Smooth muscle cell (in vitro differentiated cells): ENCODE measurements around the gene ATP6AP1. TPM values are rescaled to one million over a fixed set of nuclear protein-coding genes. Genes with fewer than 3 reads are reported as not detected.
A peak's percentile ranks its signal among the peaks of the same experiment; 100 is the strongest.

ENCODE experiments used
- DNase-seq: peaks from one replicate; lab custom pipeline; 2025; ENCODE audit not compliant: unreplicated experiment; lab: John Stamatoyannopoulos, UW
- H2AFZ ChIP-seq: fragments of 200-600 bp; sonication (generic); 2 replicates; pipeline ENCODE4 v1.6.0; 2016; ENCODE audit warnings: antibody characterized with exemption, low read depth, mild to moderate bottlenecking
- H3F3A ChIP-seq: fragments of 200-600 bp; sonication (generic); 2 replicates; pipeline ENCODE4 v1.6.0; 2017; ENCODE audit warnings: antibody characterized with exemption, low read depth
- H3K27ac ChIP-seq: fragments of 200-600 bp; sonication (generic); 2 replicates; pipeline ENCODE4 v1.5.1; 2016; ENCODE audit warnings: low read depth, mild to moderate bottlenecking
- H3K27me3 ChIP-seq: fragments of 200-600 bp; sonication (generic); 2 replicates; pipeline ENCODE4 v1.6.1; 2016; ENCODE audit warnings: low read depth, mild to moderate bottlenecking
- H3K36me3 ChIP-seq: fragments of 200-600 bp; sonication (generic); 2 replicates; pipeline ENCODE4 v1.5.1; 2016; ENCODE audit warnings: low read depth
- H3K4me1 ChIP-seq: fragments of 200-600 bp; sonication (generic); 2 replicates; pipeline ENCODE4 v1.5.1; 2016; ENCODE audit warnings: low read depth
- H3K4me2 ChIP-seq: fragments of 200-600 bp; sonication (generic); 2 replicates; pipeline ENCODE4 v1.6.0; 2016; ENCODE audit warnings: mild to moderate bottlenecking
- H3K4me3 ChIP-seq: fragments of 200-600 bp; sonication (generic); 2 replicates; pipeline ENCODE4 v1.5.1; 2016; ENCODE audit warnings: mild to moderate bottlenecking
- H3K79me2 ChIP-seq: fragments of 200-600 bp; sonication (generic); 2 replicates; pipeline ENCODE4 v1.6.0; 2016; ENCODE audit warnings: low read depth, mild to moderate bottlenecking
- H3K9ac ChIP-seq: fragments of 200-600 bp; sonication (generic); 2 replicates; pipeline ENCODE4 v1.6.0; 2016; ENCODE audit warnings: low read depth
- H3K9me3 ChIP-seq: fragments of 200-600 bp; sonication (generic); replicated peaks from 2 replicates; pipeline ENCODE4 v1.5.1; 2016; ENCODE audit warnings: low read depth
- H4K20me1 ChIP-seq: fragments of 200-600 bp; sonication (generic); 2 replicates; pipeline ENCODE4 v1.6.0; 2016; ENCODE audit warnings: low read depth
- CTCF ChIP-seq: fragments of 200-600 bp; sonication (generic); IDR thresholded peaks from 2 replicates; pipeline ENCODE4 v1.5.1; 2017; ENCODE audit warnings: borderline replicate concordance, mild to moderate bottlenecking, antibody characterized with exemption; ENCODE audit not compliant: insufficient read depth, poor library complexity, severe bottlenecking
- WGBS: methylation state at CpG from one replicate; pipeline ENCODE4 v1.1.7; 2016; ENCODE audit warnings: low lambda C conversion rate; 5-methylcytosine and 5-hydroxymethylcytosine counted together
- polyA plus RNA-seq: library from polyadenylated mRNA; unstranded; fragments of >200 nt; fragmentation: Nextera tagmentation; extraction: Ambion mirVana; gene quantifications from 2 replicates; pipeline ENCODE4 v1.2.1, GENCODE V29; 2016
- total RNA-seq: library from RNA; depleted of rRNA; stranded (reverse); fragments of >200 nt; gene quantifications from 2 replicates; pipeline ENCODE4 v1.2.3, GENCODE V29; 2014

The ATP6AP1 gene
- total and polyA plus RNA-seq, 2 experiments from 2014 or later = 104 to 193 TPM

DNA sequence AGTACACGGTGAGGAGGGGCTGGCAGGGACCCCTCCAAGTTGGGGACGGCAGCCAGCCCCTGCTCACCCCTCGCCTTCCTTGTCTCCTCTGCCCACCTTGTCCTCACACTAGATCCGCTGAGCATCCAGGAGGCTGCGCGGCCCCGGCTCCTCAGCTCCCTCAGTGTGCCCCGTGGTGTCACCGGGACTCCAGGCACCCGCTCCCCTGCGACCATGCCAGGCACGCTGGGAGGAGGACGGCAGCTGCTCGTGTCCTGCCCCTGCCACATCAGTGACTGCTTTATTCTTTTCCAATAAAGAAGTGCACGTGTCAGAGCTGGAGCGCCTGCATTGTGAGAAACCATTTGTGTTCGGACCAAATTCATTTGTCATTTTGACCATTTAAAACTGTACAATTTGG is 21.8 kb downstream of the ATP6AP1 start:
- Histone ChIP-seq H3K4me2 (no peak overlapping the region), H3K27ac (no peak overlapping the region), H3K79me2 (peaks cover 6% of the 10 kb centered on the region), H3K4me3 (no peak overlapping the region), H3K9me3 (no peaks in the 10 kb centered on the region), H2AFZ (no peak overlapping the region), H4K20me1 (no peaks in the 10 kb centered on the region), H3K4me1 (no peaks in the 10 kb centered on the region), H3K9ac (no peak overlapping the region), H3K27me3 (no peaks in the 10 kb centered on the region), H3K36me3 (no peaks in the 10 kb centered on the region), H3F3A (no peaks in the 10 kb centered on the region)
- TF ChIP-seq CTCF = no peak
- no peak for DNase-seq
- WGBS = 92% methylated on average over 17 of the region's 17 CpGs

DNA sequence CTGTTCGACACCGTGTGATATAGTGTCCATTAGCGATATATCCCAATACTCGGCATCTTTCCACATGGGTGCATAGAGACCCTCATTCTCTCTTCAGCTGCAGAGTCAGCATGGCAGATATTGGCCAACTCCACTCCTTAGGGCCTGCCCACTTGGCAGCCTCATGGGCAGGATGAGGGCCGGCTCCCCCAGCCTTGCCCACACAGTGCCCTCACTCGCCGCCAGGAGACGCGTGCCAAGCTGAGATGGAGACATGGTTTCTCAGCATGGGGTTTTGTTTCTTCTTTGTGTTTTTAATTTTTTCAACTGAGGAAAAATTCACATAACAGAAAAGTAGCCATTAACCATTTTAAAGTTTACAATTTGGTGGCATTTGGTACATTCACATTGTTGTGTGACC is 24.3 kb downstream of the ATP6AP1 start:
- no peak for TF ChIP-seq CTCF
- H3K9me3 ChIP-seq = no peaks in the 10 kb centered on the region
- H3K4me1 ChIP-seq = no peaks in the 10 kb centered on the region
- H3K27me3 ChIP-seq = no peaks in the 10 kb centered on the region
- H4K20me1 ChIP-seq = no peaks in the 10 kb centered on the region
- no peaks in the 10 kb centered on the region for H3K79me2 ChIP-seq
- no peak overlapping the region for H3K9ac ChIP-seq
- H2AFZ ChIP-seq = no peak overlapping the region
- no peaks in the 10 kb centered on the region for H3F3A ChIP-seq
- no peak overlapping the region for H3K27ac ChIP-seq
- H3K4me3 ChIP-seq = no peak overlapping the region
- H3K4me2 ChIP-seq = no peak overlapping the region
- no peak for DNase-seq
- no peaks in the 10 kb centered on the region for H3K36me3 ChIP-seq
- WGBS = 95% methylated on average over 9 of the region's 9 CpGs

- Histone ChIP-seq H3K9ac (no peak overlapping the region), H3K9me3 (no peaks in the 10 kb centered on the region), H3K79me2 (peaks cover 37% of the 10 kb centered on the region), H3F3A (no peaks in the 10 kb centered on the region), H3K36me3 (no peaks in the 10 kb centered on the region), H3K27me3 (no peaks in the 10 kb centered on the region), H3K4me3 (peak overlapping the region; percentile 64), H2AFZ (no peak overlapping the region), H4K20me1 (peaks cover 34% of the 10 kb centered on the region), H3K4me1 (peaks cover 6% of the 10 kb centered on the region), H3K27ac (no peak overlapping the region), H3K4me2 (peak overlapping the region; percentile 81)
- no peak for DNase-seq
- TF ChIP-seq CTCF = no peak
- WGBS = 52% methylated on average over 22 of the region's 65 CpGs
Measured at GRCh38 chrX:154457491-154458115, 29.1 kb downstream of the ATP6AP1 start.

GRCh38 chrX:154458116-154458953 is 29.9 kb downstream of the ATP6AP1 start, which contains the start of gene PLXNA3:
Gene PLXNA3, plus strand, starts transcription at chrX:154458281. Its CDS starts 1,903 bp downstream, at chrX:154460184.
- TF ChIP-seq CTCF = no peak
- Histone ChIP-seq H2AFZ (no peak within 1 kb of the TSS), H3K4me2 (peak within 1 kb of the TSS; percentile 88), H3K36me3 (no peaks in the 10 kb centered on the region), H3F3A (no peaks in the 10 kb centered on the region), H3K9me3 (no peaks in the 10 kb centered on the region), H3K27me3 (no peaks in the 10 kb centered on the region), H4K20me1 (peaks cover 40% of the 10 kb centered on the region), H3K4me3 (peak within 1 kb of the TSS; percentile 64), H3K9ac (peak within 1 kb of the TSS; percentile 60), H3K27ac (no peak within 1 kb of the TSS), H3K4me1 (peaks cover 6% of the 10 kb centered on the region), H3K79me2 (peaks cover 37% of the 10 kb centered on the region)
- 64% methylated on average over 19 of the region's 88 CpGs for WGBS
- no peak for DNase-seq
